Nephron progenitor cell (in vitro differentiated cells): ENCODE data around the gene GPR65.

Experiments
- DNase-seq: peaks from one replicate; pipeline ENCODE4 v3.0.0; 2021
- H3K27ac Mint-ChIP-seq: 2 replicates; pipeline ENCODE4 v1.8.0; 2021; ENCODE audit warnings: mild to moderate bottlenecking, moderate library complexity, mixed read lengths
- H3K27me3 Mint-ChIP-seq: 2 replicates; pipeline ENCODE4 v1.8.0; 2021; ENCODE audit warnings: mild to moderate bottlenecking, low read depth, mixed read lengths; ENCODE audit not compliant: poor library complexity
- H3K36me3 Mint-ChIP-seq: 2 replicates; pipeline ENCODE4 v1.8.0; 2021; ENCODE audit warnings: low read depth, mixed read lengths
- H3K4me1 Mint-ChIP-seq: 2 replicates; pipeline ENCODE4 v1.8.0; 2021; ENCODE audit warnings: mixed read lengths
- H3K4me3 Mint-ChIP-seq: 2 replicates; pipeline ENCODE4 v1.8.0; 2021; ENCODE audit warnings: mild to moderate bottlenecking, moderate library complexity, mixed read lengths
- H3K9me3 Mint-ChIP-seq: 2 replicates; pipeline ENCODE4 v1.8.0; 2021; ENCODE audit warnings: mild to moderate bottlenecking, moderate library complexity, mixed read lengths
- CTCF ChIP-seq: fragments of 200-600 bp; sonication (generic); IDR thresholded peaks from 2 replicates; pipeline ENCODE4 v1.5.0; 2021; ENCODE audit warnings: antibody characterized with exemption

The GPR65 gene

GRCh38 chr14:88044444-88044758, 39.5 kb downstream of the GPR65 start:
- no peak overlapping the region for H3K27ac Mint-ChIP-seq
- DNase-seq: no peak
- no peaks in the 10 kb centered on the region for H3K36me3 Mint-ChIP-seq
- no peaks in the 10 kb centered on the region for H3K9me3 Mint-ChIP-seq
- TF ChIP-seq CTCF: no peak
- no peaks in the 10 kb centered on the region for H3K4me1 Mint-ChIP-seq
- peaks cover 4% of the 10 kb centered on the region for H3K27me3 Mint-ChIP-seq
- no peak overlapping the region for H3K4me3 Mint-ChIP-seq

- no peak for TF ChIP-seq CTCF
- Mint-ChIP-seq H3K9me3 (no peaks in the 10 kb centered on the region), H3K36me3 (no peaks in the 10 kb centered on the region), H3K4me3 (no peak overlapping the region), H3K27ac (no peak overlapping the region), H3K27me3 (peaks cover 4% of the 10 kb centered on the region), H3K4me1 (no peaks in the 10 kb centered on the region)
- no peak for DNase-seq
Measured at GRCh38 chr14:88044776-88045446, 40.0 kb downstream of the GPR65 start.

DNA sequence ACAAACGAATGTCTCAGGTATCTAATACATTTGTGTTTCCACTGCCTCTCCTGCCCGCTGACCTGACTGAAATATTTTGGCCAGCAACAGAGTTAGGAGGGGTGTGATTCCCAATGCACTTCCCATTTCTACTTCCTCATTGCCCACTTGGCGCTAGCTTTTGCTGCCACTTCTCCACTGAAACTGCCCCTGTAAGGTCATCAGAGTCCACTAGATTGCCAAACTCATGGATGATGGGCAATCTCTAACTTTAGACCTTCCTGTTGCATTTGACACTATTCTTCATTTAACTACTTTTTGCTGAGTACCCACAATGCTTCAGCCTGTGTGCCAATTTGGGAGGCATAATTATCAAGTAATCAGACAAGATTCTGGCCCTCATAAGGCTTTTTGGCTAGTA, 40.8 kb downstream of the GPR65 start:
- no peak overlapping the region for H3K27ac Mint-ChIP-seq
- H3K27me3 Mint-ChIP-seq: peaks cover 4% of the 10 kb centered on the region
- no peak for DNase-seq
- H3K4me1 Mint-ChIP-seq: no peaks in the 10 kb centered on the region
- TF ChIP-seq CTCF: no peak
- H3K36me3 Mint-ChIP-seq: no peaks in the 10 kb centered on the region
- no peaks in the 10 kb centered on the region for H3K9me3 Mint-ChIP-seq
- no peak overlapping the region for H3K4me3 Mint-ChIP-seq

- Mint-ChIP-seq H3K27ac (no peak overlapping the region), H3K4me3 (no peak overlapping the region), H3K9me3 (peaks cover 11% of the 10 kb centered on the region), H3K4me1 (no peaks in the 10 kb centered on the region), H3K36me3 (no peaks in the 10 kb centered on the region), H3K27me3 (peaks cover 4% of the 10 kb centered on the region)
- TF ChIP-seq CTCF: no peak
- DNase-seq: no peak
Measured at GRCh38 chr14:88048351-88048750, 43.4 kb downstream of the GPR65 start.

- peaks cover 4% of the 10 kb centered on the region for H3K27me3 Mint-ChIP-seq
- H3K27ac Mint-ChIP-seq: no peak overlapping the region
- TF ChIP-seq CTCF: no peak
- H3K9me3 Mint-ChIP-seq: peaks cover 21% of the 10 kb centered on the region
- no peaks in the 10 kb centered on the region for H3K4me1 Mint-ChIP-seq
- no peak overlapping the region for H3K4me3 Mint-ChIP-seq
- H3K36me3 Mint-ChIP-seq: no peaks in the 10 kb centered on the region
- no peak for DNase-seq
Measured at GRCh38 chr14:88049266-88049665, 44.3 kb downstream of the GPR65 start.

- no peak for TF ChIP-seq CTCF
- no peaks in the 10 kb centered on the region for H3K4me1 Mint-ChIP-seq
- H3K36me3 Mint-ChIP-seq: no peaks in the 10 kb centered on the region
- no peak for DNase-seq
- no peak overlapping the region for H3K4me3 Mint-ChIP-seq
- H3K27ac Mint-ChIP-seq: no peak overlapping the region
- H3K9me3 Mint-ChIP-seq: peaks cover 26% of the 10 kb centered on the region
- peaks cover 4% of the 10 kb centered on the region for H3K27me3 Mint-ChIP-seq
Measured at GRCh38 chr14:88049936-88050335, 45.0 kb downstream of the GPR65 start.
